ES-I3 (cell line): ENCODE measurements around the gene DYNLT4.
"Not testable (repeated sequence)": the region's sequence is repeated elsewhere in the genome, so short reads cannot be mapped to it uniquely, and the experiment has no call there.

Experiments used
- H3K36me3 ChIP-seq: 2 replicates; pipeline ENCODE4 v1.6.1; 2013; ENCODE audit warnings: mild to moderate bottlenecking, low read length, control low read depth, moderate library complexity; ENCODE audit not compliant: insufficient read depth
- H3K4me1 ChIP-seq: 2 replicates; pipeline ENCODE4 v1.6.1; 2013; ENCODE audit warnings: mild to moderate bottlenecking, control low read depth, low read length; ENCODE audit not compliant: insufficient read depth
- H3K9ac ChIP-seq: 2 replicates; pipeline ENCODE4 v1.6.1; 2013; ENCODE audit warnings: low read depth, mild to moderate bottlenecking, low read length, moderate library complexity
- H3K9me3 ChIP-seq: 2 replicates; pipeline ENCODE4 v1.6.1; 2013; ENCODE audit warnings: mild to moderate bottlenecking, low read length, moderate library complexity; ENCODE audit not compliant: control insufficient read depth, insufficient read depth

Gene DYNLT4

GRCh38 chr1:44780583-44781121 lies 26.5 kb downstream of the DYNLT4 start:
- Histone ChIP-seq H3K9ac (no peak overlapping the region), H3K4me1 (peaks cover 12% of the 10 kb centered on the region), H3K9me3 (no peaks in the 10 kb centered on the region), H3K36me3 (peaks cover 33% of the 10 kb centered on the region)

- H3K9me3 ChIP-seq = no peaks in the 10 kb centered on the region
- H3K9ac ChIP-seq = no peak overlapping the region
- peaks cover 33% of the 10 kb centered on the region for H3K36me3 ChIP-seq
- H3K4me1 ChIP-seq = peaks cover 5% of the 10 kb centered on the region
Measured at GRCh38 chr1:44778705-44779576, 28.2 kb downstream of the DYNLT4 start.

- Histone ChIP-seq H3K9me3 (no peaks in the 10 kb centered on the region), H3K36me3 (peaks cover 33% of the 10 kb centered on the region), H3K4me1 (no peaks in the 10 kb centered on the region; the same call in 1 of the 2 replicates), H3K9ac (no peak overlapping the region)
Measured at GRCh38 chr1:44777969-44778635, 29.0 kb downstream of the DYNLT4 start.

- no peaks in the 10 kb centered on the region for H3K9me3 ChIP-seq
- H3K4me1 ChIP-seq = no peaks in the 10 kb centered on the region; the same call in 1 of the 2 replicates
- no peak overlapping the region for H3K9ac ChIP-seq
- H3K36me3 ChIP-seq = peaks cover 33% of the 10 kb centered on the region
Measured at GRCh38 chr1:44777547-44777946, 29.6 kb downstream of the DYNLT4 start.

DNA sequence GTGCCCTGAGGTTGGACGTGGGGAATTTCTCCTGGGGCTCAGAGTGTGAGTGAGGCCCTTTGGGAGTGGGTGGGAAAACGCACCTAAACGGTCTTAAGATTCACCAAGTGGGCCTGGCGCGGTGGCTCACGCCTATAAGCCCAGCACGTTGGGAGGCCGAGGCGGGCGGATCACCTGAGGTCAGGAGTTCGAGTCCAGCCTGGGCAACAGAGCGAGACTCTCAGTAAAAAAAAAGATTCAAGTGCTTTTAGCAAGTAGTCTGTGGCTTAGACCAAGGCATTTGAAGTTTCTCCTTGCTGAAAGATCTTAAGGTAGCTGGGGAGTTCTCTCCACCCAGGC lies 30.5 kb downstream of the DYNLT4 start:
- Histone ChIP-seq H3K9me3 (no peaks in the 10 kb centered on the region), H3K36me3 (peaks cover 33% of the 10 kb centered on the region), H3K4me1 (no peaks in the 10 kb centered on the region; the same call in 1 of the 2 replicates), H3K9ac (peak overlapping the region; percentile 80)

- no peaks in the 10 kb centered on the region; the same call in 1 of the 2 replicates for H3K4me1 ChIP-seq
- no peaks in the 10 kb centered on the region for H3K9me3 ChIP-seq
- H3K9ac ChIP-seq = peak overlapping the region; percentile 80
- peaks cover 33% of the 10 kb centered on the region for H3K36me3 ChIP-seq
Measured at GRCh38 chr1:44775930-44776729, 31.0 kb downstream of the DYNLT4 start.

DNA sequence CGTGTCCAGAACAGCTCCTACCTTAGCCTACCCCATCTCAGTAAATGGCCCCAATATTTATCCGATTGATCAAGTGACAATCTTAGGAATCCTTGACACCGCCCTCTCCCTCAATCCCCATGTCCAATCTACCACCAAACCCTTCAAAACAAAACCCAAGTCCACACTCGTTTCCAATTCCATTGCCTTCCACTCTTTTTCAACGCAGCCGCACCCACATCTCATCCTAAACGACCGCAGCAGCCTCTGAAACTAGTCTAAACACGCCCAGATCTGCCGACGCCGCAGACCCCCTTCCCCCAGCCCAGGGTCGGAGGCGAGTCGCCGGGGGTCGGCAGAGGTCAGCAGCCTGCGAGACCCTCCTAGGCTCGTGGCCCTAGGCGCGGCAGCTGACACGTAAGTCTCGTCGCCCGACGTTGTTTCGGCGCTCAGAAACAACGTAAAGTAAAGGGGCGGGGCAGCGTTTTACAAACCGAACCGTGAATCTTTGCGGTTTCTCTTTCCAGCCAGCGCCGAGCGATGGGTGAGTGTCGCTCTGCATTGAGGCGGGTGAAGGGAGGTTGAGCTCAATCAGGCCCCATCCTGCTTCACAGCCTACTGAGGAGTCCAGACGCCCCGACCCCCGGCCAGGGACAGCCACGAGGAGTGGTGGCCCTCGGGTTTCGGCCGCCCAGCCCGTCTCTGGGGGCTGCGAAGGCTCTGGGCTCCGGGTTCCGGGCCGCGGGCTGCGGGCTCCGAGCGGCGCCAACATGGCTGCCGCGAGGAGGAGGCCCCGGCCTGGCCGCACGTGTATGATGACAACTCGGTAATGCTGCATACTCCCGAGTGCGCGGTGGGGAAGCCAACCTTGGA lies 31.8 kb downstream of the DYNLT4 start, which contains the start of gene RPS8:
RPS8 (plus strand) TSS at position 463 of the 852 bp plus-strand sequence; CDS start at position 520, 57 bp downstream.
- Histone ChIP-seq H3K36me3 (peaks cover 33% of the 10 kb centered on the region), H3K9me3 (no peaks in the 10 kb centered on the region), H3K9ac (peak within 1 kb of the TSS; percentile 80), H3K4me1 (no peaks in the 10 kb centered on the region; the same call in 1 of the 2 replicates)

- not testable (repeated sequence) for H3K9me3 ChIP-seq, H3K36me3 ChIP-seq, H3K4me1 ChIP-seq, H3K9ac ChIP-seq
Measured at GRCh38 chr1:44766421-44766820, 40.7 kb downstream of the DYNLT4 start.

- H3K36me3 ChIP-seq = peaks cover 34% of the 10 kb centered on the region
- H3K9me3 ChIP-seq = no peaks in the 10 kb centered on the region
- no peak overlapping the region for H3K9ac ChIP-seq
- no peaks in the 10 kb centered on the region for H3K4me1 ChIP-seq
Measured at GRCh38 chr1:44760876-44761275, 46.3 kb downstream of the DYNLT4 start.

- Histone ChIP-seq H3K9ac (no peak overlapping the region), H3K9me3 (no peaks in the 10 kb centered on the region), H3K4me1 (no peaks in the 10 kb centered on the region), H3K36me3 (peaks cover 49% of the 10 kb centered on the region)
Measured at GRCh38 chr1:44759077-44759476, 48.1 kb downstream of the DYNLT4 start.

- no peaks in the 10 kb centered on the region for H3K4me1 ChIP-seq
- H3K9me3 ChIP-seq = no peaks in the 10 kb centered on the region
- H3K36me3 ChIP-seq = peaks cover 49% of the 10 kb centered on the region
- no peak overlapping the region for H3K9ac ChIP-seq
Measured at GRCh38 chr1:44757420-44757819, 49.7 kb downstream of the DYNLT4 start.
